ENCODE data around the gene QRFP.

Gene QRFP

DNA sequence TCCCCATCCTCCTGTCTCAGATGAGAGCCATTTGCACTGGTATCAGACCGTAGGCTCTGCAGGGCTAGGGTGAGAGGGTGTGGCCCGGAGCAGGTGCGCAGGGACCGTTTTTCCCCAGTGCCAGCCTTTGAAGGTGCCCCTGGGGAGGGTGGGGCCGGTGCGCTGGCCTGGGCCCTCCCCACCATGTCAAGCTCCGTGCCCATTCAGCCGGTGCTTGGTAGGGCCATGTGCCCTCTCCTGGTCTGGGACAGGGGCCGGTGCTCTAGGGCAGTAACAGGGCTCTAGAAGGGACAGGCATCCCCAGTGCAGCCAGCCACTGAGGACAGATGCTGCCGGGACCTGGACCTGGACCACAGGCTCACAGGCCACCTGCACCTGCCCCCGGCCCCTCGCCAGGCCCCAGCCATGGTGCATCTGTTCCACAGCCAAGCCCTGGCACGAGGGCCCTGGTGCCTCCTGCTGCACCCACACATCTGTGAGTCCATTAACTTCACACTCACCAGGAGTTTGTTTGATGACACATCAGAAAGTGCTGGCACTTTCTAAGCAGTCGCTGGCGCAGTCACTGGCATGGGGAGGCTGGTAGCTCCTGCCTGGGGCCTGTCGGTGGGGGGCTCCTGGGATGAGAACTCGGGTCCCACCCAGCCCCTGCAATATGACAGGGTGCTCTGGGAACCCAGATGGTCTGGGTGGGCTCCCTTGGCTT, 5.0 kb upstream of the QRFP start:
- DNase-seq (ENCODE audit: insufficient read length, low spot score) (no peak), FAIRE-seq (no peak)
- TF ChIP-seq PAX5 (IDR thresholded peaks at IDR 0.05; ENCODE audit: insufficient read depth, low read length, severe bottlenecking), result no peak
- no peak for TF ChIP-seq POU2F2 (IDR thresholded peaks at IDR 0.05; ENCODE audit: low read depth, low read length)
- TF ChIP-seq SPI1 (IDR thresholded peaks at IDR 0.05; ENCODE audit: low read depth, low read length), result no peak
- no peak for TF ChIP-seq POLR2A (IDR thresholded peaks at IDR 0.05; ENCODE audit: low read depth, low read length)
- no peak for TF ChIP-seq POLR2AphosphoS5 (IDR thresholded peaks at IDR 0.05; ENCODE audit: low read depth, low read length)
- no peak for TF ChIP-seq TAF1 (IDR thresholded peaks at IDR 0.05; ENCODE audit: low read depth, low read length)

DNA sequence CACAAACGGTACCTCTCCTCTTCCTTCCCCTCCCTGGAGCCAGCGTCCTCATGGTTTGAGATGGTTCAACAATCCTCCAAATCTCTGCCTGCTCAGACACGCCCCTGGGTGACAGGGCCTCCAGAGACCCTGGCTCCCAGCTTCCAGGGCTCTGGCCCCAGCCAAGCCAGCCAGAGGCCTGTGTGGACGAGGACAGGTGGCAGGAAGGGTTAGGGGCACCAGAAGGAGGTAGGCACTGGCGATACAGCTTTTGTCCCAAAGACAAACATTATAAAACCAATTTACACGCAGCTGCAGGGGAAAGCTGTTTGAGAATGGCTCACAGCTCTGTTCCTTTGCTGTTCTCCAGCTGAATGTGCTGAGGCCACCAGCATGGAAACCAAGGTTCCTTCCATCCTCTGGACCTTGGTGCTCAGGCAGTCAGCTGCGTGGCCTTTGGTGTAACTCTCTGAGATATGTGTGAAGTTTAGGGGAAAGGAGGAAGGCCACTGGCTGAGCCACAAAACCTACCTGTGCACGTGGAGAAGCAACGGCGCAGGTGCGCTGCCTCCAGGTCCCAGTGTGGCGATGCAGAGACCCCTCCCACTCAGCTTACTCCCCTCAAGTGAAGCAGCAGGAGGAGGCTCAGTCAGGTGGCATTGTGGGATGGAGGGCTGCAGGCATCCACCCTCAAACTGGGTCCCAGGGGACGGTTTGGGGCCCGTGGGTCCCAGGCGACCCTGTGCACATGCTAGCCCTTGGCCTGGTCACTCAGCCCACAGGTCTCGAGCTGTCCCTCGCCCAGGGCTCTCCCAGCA, 4.3 kb upstream of the QRFP start:
- DNase-seq (ENCODE audit: insufficient read length, low spot score) (no peak), FAIRE-seq (no peak)
- TF ChIP-seq POU2F2 (IDR thresholded peaks at IDR 0.05; ENCODE audit: low read depth, low read length) (no peak), TAF1 (IDR thresholded peaks at IDR 0.05; ENCODE audit: low read depth, low read length) (no peak), PAX5 (IDR thresholded peaks at IDR 0.05; ENCODE audit: insufficient read depth, low read length, severe bottlenecking) (no peak), POLR2AphosphoS5 (IDR thresholded peaks at IDR 0.05; ENCODE audit: low read depth, low read length) (no peak)

DNA sequence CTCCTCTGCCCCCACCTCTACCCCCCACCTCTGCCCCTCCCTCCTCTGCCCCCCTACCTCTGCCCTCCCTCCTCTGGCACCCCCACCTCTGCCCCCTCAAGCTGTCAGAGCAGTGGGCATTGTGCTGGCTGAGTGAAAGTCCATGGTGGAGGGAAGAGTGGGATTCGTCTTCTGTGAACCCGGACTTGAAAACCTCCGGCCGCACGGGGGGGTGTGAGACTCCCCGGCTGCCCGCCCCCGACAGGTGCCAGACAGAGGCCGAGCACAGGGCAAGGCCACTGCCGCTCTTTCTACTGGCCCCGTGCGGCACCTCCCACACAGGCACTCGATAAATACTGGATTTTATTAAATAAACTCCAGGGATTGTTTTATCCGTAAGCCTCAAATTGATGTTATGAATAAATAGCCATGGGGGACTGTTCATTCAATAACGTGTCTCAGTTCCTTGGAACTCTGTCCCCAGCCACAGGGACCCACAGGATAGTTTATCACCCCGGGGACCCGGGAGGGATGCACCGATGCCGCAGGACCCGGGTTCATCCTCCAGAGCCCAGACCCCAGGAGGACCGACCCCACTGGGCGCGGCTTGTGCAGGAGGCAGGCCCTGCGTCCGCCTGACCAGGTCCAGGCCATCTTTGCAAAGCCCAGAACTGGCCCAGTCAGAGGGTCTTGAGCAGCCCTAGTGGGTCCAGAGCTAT, 2.6 kb upstream of the QRFP start:
- FAIRE-seq, result no peak
- no peak for DNase-seq (ENCODE audit: insufficient read length, low spot score)
- TF ChIP-seq TAF1 (IDR thresholded peaks at IDR 0.05; ENCODE audit: low read depth, low read length) (no peak), POLR2A (IDR thresholded peaks at IDR 0.05; ENCODE audit: low read depth, low read length) (no peak)

DNA sequence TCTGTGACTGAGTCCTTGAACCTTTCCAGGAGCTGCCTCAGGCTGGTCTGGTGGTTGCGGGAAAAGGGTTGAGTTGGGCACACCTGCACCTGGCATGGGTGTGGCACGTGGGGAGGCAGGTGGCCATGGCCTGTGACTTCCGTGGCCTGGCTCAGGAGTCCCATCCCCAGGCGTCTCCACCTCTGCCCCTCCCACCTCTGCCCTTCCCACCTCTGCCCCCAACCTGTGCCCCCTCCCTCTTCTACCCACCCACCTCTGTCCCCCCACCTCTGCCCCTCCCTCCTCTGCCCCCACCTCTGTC, 1.9 kb upstream of the QRFP start:
- no peak for DNase-seq (ENCODE audit: insufficient read length, low spot score)
- no peak for FAIRE-seq
- TF ChIP-seq POLR2AphosphoS5 (IDR thresholded peaks at IDR 0.05; ENCODE audit: low read depth, low read length) (no peak), SPI1 (IDR thresholded peaks at IDR 0.05; ENCODE audit: low read depth, low read length) (no peak), POU2F2 (IDR thresholded peaks at IDR 0.05; ENCODE audit: low read depth, low read length) (no peak), TAF1 (IDR thresholded peaks at IDR 0.05; ENCODE audit: low read depth, low read length) (no peak), PAX5 (IDR thresholded peaks at IDR 0.05; ENCODE audit: insufficient read depth, low read length, severe bottlenecking) (no peak), POLR2A (IDR thresholded peaks at IDR 0.05; ENCODE audit: low read depth, low read length) (no peak)

DNA sequence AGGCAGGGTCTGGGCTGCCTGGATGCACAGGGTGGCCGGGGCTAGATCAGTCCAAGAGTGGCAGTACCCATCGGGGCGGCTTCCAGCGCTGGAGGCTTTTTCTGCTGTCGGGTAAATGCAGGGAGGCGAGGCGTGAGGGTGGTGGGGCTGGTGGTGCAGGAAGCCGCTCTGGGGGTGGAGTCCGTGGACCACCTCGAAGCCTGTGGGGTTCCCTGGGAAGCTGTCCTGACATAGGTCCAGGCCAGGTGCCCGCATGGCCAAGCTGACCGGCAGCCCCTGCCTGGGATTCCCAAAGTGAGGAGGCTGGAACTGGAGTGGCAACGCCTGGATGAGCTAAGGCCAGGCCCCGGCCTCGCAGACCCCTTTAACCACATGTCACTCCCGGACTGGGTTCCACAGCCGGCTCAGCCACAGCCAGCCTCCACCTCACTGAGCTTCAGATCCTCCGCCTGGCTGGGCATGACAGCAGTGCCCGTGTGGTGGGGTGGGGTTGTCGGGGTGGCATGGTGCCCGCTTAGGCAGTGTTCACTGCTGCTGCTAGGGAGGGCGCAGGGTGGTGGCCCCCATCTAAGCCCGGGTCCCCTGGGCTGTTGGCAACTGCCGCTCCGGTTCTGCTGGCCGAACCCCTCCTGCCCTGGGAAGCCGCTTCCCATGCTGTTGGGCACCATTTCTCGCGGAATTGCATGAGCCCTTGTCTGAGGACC, 1.4 kb upstream of the QRFP start:
- no peak for TF ChIP-seq TAF1 (IDR thresholded peaks at IDR 0.05; ENCODE audit: low read depth, low read length)
- no peak for TF ChIP-seq POLR2AphosphoS5 (IDR thresholded peaks at IDR 0.05; ENCODE audit: low read depth, low read length)
- TF ChIP-seq PAX5 (IDR thresholded peaks at IDR 0.05; ENCODE audit: insufficient read depth, low read length, severe bottlenecking), result no peak
- no peak for TF ChIP-seq SPI1 (IDR thresholded peaks at IDR 0.05; ENCODE audit: low read depth, low read length)
- TF ChIP-seq POLR2A (IDR thresholded peaks at IDR 0.05; ENCODE audit: low read depth, low read length), result no peak
- no peak for TF ChIP-seq POU2F2 (IDR thresholded peaks at IDR 0.05; ENCODE audit: low read depth, low read length)
- no peak for DNase-seq (ENCODE audit: insufficient read length, low spot score)
- no peak for FAIRE-seq

DNA sequence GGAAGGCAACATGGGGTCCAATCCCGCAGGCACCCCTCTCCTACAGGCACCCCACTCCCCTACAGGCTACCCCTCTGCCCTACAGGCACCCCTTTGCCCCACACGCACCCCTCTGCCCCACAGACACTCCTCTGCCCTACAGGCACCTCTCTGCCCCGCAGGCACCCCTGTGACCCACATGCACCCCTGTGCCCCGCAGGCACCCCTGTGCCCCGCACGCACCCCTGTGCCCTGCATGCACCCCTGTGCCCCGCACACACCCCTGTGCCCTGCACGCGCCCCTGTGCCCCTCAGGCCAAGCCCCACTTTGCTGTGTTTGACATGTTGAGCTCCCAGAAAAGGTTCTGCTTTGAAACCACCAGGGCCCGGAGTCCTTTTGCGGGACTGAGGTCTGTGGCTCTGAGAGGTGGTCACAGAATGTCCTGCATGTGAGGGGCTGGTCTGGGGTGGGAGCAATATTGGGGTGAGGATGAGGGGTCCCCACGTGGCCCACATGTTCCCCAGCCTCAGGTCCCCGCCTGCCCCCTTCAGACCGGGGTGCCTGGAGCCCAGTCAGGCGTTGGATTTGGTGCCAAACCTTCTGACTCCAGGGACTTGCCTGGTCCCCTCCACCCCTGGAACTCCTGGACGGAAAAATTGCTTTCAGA, 616 bp upstream of the QRFP start:
- FAIRE-seq, result no peak
- TF ChIP-seq TAF1 (IDR thresholded peaks at IDR 0.05; ENCODE audit: low read depth, low read length) (no peak), POLR2AphosphoS5 (IDR thresholded peaks at IDR 0.05; ENCODE audit: low read depth, low read length) (no peak), POLR2A (IDR thresholded peaks at IDR 0.05; ENCODE audit: low read depth, low read length) (no peak), PAX5 (IDR thresholded peaks at IDR 0.05; ENCODE audit: insufficient read depth, low read length, severe bottlenecking) (no peak), POU2F2 (IDR thresholded peaks at IDR 0.05; ENCODE audit: low read depth, low read length) (no peak), SPI1 (IDR thresholded peaks at IDR 0.05; ENCODE audit: low read depth, low read length) (no peak)
- DNase-seq (ENCODE audit: insufficient read length, low spot score), result no peak

DNA sequence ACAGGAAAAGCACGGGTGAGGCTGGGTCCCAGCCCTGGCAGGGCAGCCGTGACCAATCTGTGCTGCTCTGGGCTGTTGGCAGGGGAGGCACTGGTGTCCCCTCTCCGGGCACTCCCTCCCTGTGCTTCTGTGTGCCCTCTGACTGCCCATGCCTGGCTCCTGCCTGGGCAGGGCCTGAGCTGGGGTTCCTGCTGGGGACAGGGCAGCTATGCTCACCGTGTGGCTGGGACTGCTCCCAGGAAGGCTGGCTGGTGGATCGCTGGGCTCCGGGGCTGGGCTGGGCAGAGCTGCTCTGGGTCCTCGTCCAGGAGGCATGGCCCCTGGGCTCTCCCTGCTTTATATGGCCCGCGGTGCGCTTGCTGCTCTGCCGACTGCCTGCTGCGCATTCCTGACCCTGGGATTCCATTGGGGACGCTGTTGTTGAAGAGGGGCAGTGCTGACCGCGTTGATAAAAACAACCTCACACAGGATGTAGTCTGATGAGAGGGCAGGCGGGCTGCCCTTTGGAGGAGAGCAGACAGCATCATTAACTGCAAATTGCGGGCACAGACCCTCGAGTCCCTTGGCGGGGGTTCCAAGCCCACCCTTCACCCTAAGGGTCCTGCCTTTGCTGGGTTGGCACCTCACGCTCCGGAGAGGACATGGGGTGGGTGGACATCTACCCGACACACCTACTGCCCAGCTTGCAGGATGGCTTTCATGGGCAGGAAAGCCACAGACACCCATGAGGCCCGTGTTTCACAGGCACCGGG, 955 bp downstream of the QRFP start:
- TF ChIP-seq SPI1 (IDR thresholded peaks at IDR 0.05; ENCODE audit: low read depth, low read length) (no peak), TAF1 (IDR thresholded peaks at IDR 0.05; ENCODE audit: low read depth, low read length) (no peak), POU2F2 (IDR thresholded peaks at IDR 0.05; ENCODE audit: low read depth, low read length) (no peak), POLR2A (IDR thresholded peaks at IDR 0.05; ENCODE audit: low read depth, low read length) (no peak), PAX5 (IDR thresholded peaks at IDR 0.05; ENCODE audit: insufficient read depth, low read length, severe bottlenecking) (no peak), POLR2AphosphoS5 (IDR thresholded peaks at IDR 0.05; ENCODE audit: low read depth, low read length) (no peak)
- DNase-seq (ENCODE audit: insufficient read length, low spot score), result no peak
- FAIRE-seq, result no peak

DNA sequence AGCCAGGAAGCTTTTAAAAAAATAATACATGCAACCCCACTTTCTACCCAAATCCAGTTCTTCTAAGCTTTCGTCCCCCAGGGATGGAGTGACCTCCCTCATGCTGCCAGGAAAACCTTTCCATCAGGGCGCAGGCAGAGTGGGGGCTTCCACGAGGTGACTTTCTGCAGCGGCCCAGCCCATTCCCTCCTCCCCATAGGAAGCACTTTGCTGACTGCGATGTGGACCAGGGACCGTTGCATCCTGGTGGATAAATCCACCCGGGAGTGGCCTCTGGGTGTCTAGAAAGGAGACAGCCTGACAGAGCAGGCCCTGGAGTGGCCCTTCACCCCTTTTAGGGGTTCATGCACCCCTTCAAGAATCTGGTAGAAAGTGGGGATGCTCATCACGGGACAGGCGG, 1.6 kb downstream of the QRFP start:
- no peak for FAIRE-seq
- TF ChIP-seq POU2F2 (IDR thresholded peaks at IDR 0.05; ENCODE audit: low read depth, low read length) (no peak), PAX5 (IDR thresholded peaks at IDR 0.05; ENCODE audit: insufficient read depth, low read length, severe bottlenecking) (no peak), SPI1 (IDR thresholded peaks at IDR 0.05; ENCODE audit: low read depth, low read length) (no peak), POLR2AphosphoS5 (IDR thresholded peaks at IDR 0.05; ENCODE audit: low read depth, low read length) (no peak), TAF1 (IDR thresholded peaks at IDR 0.05; ENCODE audit: low read depth, low read length) (no peak), POLR2A (IDR thresholded peaks at IDR 0.05; ENCODE audit: low read depth, low read length) (no peak)
- no peak for DNase-seq (ENCODE audit: insufficient read length, low spot score)

Measured in GM12891 (cell line).